HCT116 (cell line): Measurements from ENCODE around the gene MOB3C. TPM values are rescaled to one million over a fixed set of nuclear protein-coding genes. Genes with fewer than 3 reads are reported as not detected.
A peak's percentile ranks its signal among the peaks of the same experiment; 100 is the strongest.

ENCODE experiments used
- ATAC-seq: fragments of 200-7000 bp; cut with Tn5 transposase; 2 replicates; pipeline ENCODE4 v1.9.1; 2020; ENCODE audit warnings: mild to moderate bottlenecking, moderate library complexity
- BruUV-seq: library from RNA; stranded (reverse); fragments of 400-500 nt; replicated peaks from 2 replicates; lab custom pipeline; 2021; lab: Mats Ljungman, UMichigan
- CTCF ChIA-PET: fragments of 300-600 bp; sonication (Branson Sonifier 250); formaldehyde crosslinking; loops from one replicate; lab custom pipeline; 2021; ENCODE audit warnings: antibody characterized with exemption; lab: Charles Lee
- POLR2A ChIA-PET: fragments of 300-600, 350-600 bp; sonication (Branson Sonifier 250); formaldehyde crosslinking; loops from one replicate; lab custom pipeline; 2021; ENCODE audit warnings: antibody characterized with exemption; lab: Charles Lee
- RAD21 ChIA-PET, 2 experiments: fragments of 300-600 bp; sonication (Branson Sonifier 250); formaldehyde crosslinking; loops; one replicate each; lab custom pipeline; 2023; ENCODE audit warnings: low total read pairs in 2 of 2; ENCODE audit not compliant: uncharacterized antibody in 2 of 2, unreplicated experiment in 2 of 2, low non-redundant PET in 1 of 2; lab: Charles Lee
- DNase-seq: peaks from one replicate; pipeline ENCODE4 v3.0.0-alpha.2; 2010; ENCODE audit warnings: low read depth, low spot score
- H2AFZ ChIP-seq: fragments of 200-600 bp; shearing (Covaris generic), sonication (generic); 2 replicates; pipeline ENCODE4 v1.6.1; 2017; ENCODE audit warnings: low read depth, mixed run types, mixed read lengths, antibody characterized with exemption, low read length; ENCODE audit not compliant: poor library complexity, severe bottlenecking
- H3K27ac ChIP-seq: 2 replicates; pipeline ENCODE4 v1.5.1; 2012; ENCODE audit warnings: low read depth, low read length
- H3K27me3 ChIP-seq: fragments of 200-600 bp; sonication (generic); 2 replicates; pipeline ENCODE4 v1.6.1; 2016; ENCODE audit warnings: mixed run types, low read length, mixed read lengths; ENCODE audit not compliant: insufficient read depth
- H3K36me3 ChIP-seq, 2 experiments: fragments of 200-500 bp in 1 of 2; fragments of 200-600 bp in 1 of 2; sonication (Bioruptor generic) in 1 of 2; sonication (generic) in 1 of 2; 2 replicates each; pipeline versions ENCODE4 v1.5.1 to v1.6.1; 2014 to 2016; ENCODE audit warnings: low read length in 2 of 2, inconsistent platforms in 1 of 2, mixed read lengths in 1 of 2, mixed run types in 1 of 2; ENCODE audit not compliant: insufficient read depth in 2 of 2, control insufficient read depth in 1 of 2
- H3K4me1 ChIP-seq, 2 experiments: fragments of 200-600 bp in 1 of 2; sonication (generic) in 1 of 2; 2 replicates each; pipeline versions ENCODE4 v1.5.1 to v1.6.1; 2012 to 2017; ENCODE audit warnings: low read length in 2 of 2, inconsistent platforms in 1 of 2, mild to moderate bottlenecking in 1 of 2, mixed read lengths in 1 of 2, mixed run types in 1 of 2, moderate library complexity in 1 of 2; ENCODE audit not compliant: insufficient read depth in 2 of 2, control insufficient read depth in 1 of 2
- H3K4me2 ChIP-seq: fragments of 200-600 bp; sonication (generic); 2 replicates; pipeline ENCODE4 v1.6.1; 2017; ENCODE audit warnings: mixed run types, low read length, mixed read lengths
- H3K4me3 ChIP-seq, 2 experiments: fragments of 200-600 bp in 1 of 2; sonication (generic) in 1 of 2; replicated peaks in 1 of 2; 2 replicates each; pipeline ENCODE4 v1.5.1; 2011 to 2016; ENCODE audit warnings: low read length in 2 of 2, control low read depth in 1 of 2, low read depth in 1 of 2, mild to moderate bottlenecking in 1 of 2, mixed read lengths in 1 of 2, mixed run types in 1 of 2
- H3K79me2 ChIP-seq: fragments of 200-600 bp; sonication (generic); 2 replicates; pipeline ENCODE4 v1.6.1; 2017; ENCODE audit warnings: mild to moderate bottlenecking, mixed run types, low read length, moderate library complexity, mixed read lengths; ENCODE audit not compliant: insufficient read depth
- H3K9ac ChIP-seq: fragments of 200-600 bp; sonication (generic); 2 replicates; pipeline ENCODE4 v1.6.1; 2016; ENCODE audit warnings: low read length, mixed read lengths
- H3K9me2 ChIP-seq: fragments of 200-600 bp; sonication (generic), shearing (Covaris generic); 2 replicates; pipeline ENCODE4 v1.6.1; 2017; ENCODE audit warnings: mixed run types, mild to moderate bottlenecking, moderate library complexity; ENCODE audit not compliant: insufficient read depth
- H3K9me3 ChIP-seq, 2 experiments: fragments of 200-500 bp in 1 of 2; fragments of 200-600 bp in 1 of 2; sonication (Bioruptor generic) in 1 of 2; sonication (generic) in 1 of 2; 2 replicates each; pipeline ENCODE4 v1.6.1; 2014 to 2017; ENCODE audit warnings: low read length in 2 of 2, mixed read lengths in 2 of 2, inconsistent platforms in 1 of 2, low read depth in 1 of 2, mild to moderate bottlenecking in 1 of 2, mixed run types in 1 of 2, moderate library complexity in 1 of 2; ENCODE audit not compliant: control insufficient read depth in 1 of 2, insufficient read depth in 1 of 2
- H4K20me1 ChIP-seq: fragments of 200-600 bp; sonication (generic), shearing (Covaris generic); 2 replicates; pipeline ENCODE4 v1.6.1; 2017; ENCODE audit warnings: mixed run types, mild to moderate bottlenecking, moderate library complexity; ENCODE audit not compliant: insufficient read depth
- ATF3 ChIP-seq: IDR thresholded peaks from 2 replicates; pipeline ENCODE4 v1.6.1; 2012
- EGR1 ChIP-seq: IDR thresholded peaks from 2 replicates; pipeline ENCODE4 v1.6.1; 2012; ENCODE audit warnings: low read depth
- EZH2 ChIP-seq: fragments of 200-600 bp; sonication (generic); IDR thresholded peaks from 2 replicates; pipeline ENCODE4 v1.6.1; 2017; ENCODE audit warnings: antibody characterized with exemption, mixed run types
- FOSL1 ChIP-seq: IDR thresholded peaks from 2 replicates; pipeline ENCODE4 v1.6.1; 2012; ENCODE audit warnings: low read depth
- JUND ChIP-seq: IDR thresholded peaks from 2 replicates; pipeline ENCODE4 v1.6.1; 2012
- REST ChIP-seq: IDR thresholded peaks from 2 replicates; pipeline ENCODE4 v1.6.1; 2012; ENCODE audit warnings: low read depth
- SP1 ChIP-seq: IDR thresholded peaks from 2 replicates; pipeline ENCODE4 v1.6.1; 2012; ENCODE audit warnings: low read depth
- TCF7L2 ChIP-seq: IDR thresholded peaks from 2 replicates; pipeline ENCODE4 v1.7.0; 2011; ENCODE audit warnings: borderline replicate concordance, inconsistent platforms; ENCODE audit not compliant: insufficient read depth, insufficient read length; ENCODE audit errors: extremely low read depth
- YY1 ChIP-seq: IDR thresholded peaks from 2 replicates; pipeline ENCODE4 v1.6.1; 2011; ENCODE audit warnings: low read length, low read depth, moderate library complexity, mild to moderate bottlenecking; ENCODE audit not compliant: insufficient replicate concordance; ENCODE audit errors: extremely low read depth
- ZFX ChIP-seq: fragments of 450-650 bp; IDR thresholded peaks from 2 replicates; pipeline ENCODE4 v1.6.1; 2017
- ZNF274 ChIP-seq: fragments of 200-500 bp; sonication (Bioruptor generic); IDR thresholded peaks from 2 replicates; pipeline ENCODE4 v1.6.1; 2014; ENCODE audit warnings: mild to moderate bottlenecking, low read depth, low read length, inconsistent platforms
- intact Hi-C: fragments of 100-400 bp; cut with micrococcal nuclease; formaldehyde crosslinking; loops from 2 replicates; pipeline ENCODE4 v1.10.0; 2022
- total RNA-seq: library from RNA; stranded (reverse); gene quantifications from one replicate; pipeline ENCODE4 v1.2.1, GENCODE V29; 2021; ENCODE audit not compliant: unreplicated experiment

The MOB3C gene
- total RNA-seq, 1 experiment from 2014 or later = 5.5 TPM

DNA sequence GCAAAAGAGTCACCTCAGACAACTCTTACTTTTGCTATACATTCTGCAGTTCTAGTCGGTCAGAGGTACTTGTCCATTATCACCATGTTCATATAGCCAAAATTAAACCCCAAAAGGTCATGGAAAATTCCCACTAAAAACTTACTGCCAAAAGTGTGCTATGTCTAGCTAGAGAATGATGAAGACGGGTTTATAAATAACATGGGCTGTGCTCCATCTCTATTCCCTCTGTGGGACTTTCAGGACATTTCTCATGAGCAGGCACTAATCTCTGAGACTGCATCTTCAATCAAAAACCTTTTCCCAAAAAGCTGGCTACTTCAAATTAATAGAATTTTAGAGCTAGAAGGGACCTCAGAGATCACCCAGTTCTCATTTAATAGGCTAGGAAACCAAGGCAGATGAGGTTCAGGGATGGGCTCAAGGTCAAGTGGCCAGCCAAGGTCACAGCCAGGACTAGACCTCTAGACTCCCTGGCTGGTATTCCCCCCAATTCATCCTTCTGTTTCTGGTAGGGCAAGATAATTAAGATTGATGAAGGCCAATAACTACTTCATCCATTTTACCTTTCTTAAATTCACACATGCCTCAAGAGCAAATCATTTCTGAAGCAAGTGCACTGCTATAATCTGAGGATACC lies 21.0 kb upstream of the MOB3C start (continued):
- TF ChIP-seq REST (no peak), SP1 (no peak), TCF7L2 (no peak)

DNA sequence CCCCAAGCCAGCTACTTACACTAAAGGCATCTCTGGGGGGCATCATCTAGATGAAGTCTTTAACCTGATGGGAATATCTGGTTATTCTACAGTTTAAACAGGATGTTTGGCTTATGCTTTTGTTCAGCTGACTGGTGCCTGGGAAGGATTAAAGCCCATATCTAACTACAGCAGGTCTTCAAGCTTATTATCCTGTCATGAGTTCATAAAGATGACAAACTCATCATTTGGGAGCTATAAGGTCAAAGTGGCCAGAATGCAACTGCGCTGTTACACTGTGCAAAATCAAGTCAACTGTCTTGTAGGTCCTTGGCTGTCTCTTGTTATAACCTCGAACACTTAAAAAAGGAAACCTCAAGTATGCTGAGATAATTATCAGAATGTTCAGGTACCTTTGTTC lies 18.6 kb upstream of the MOB3C start:
- TF ChIP-seq ZNF274 (no peak), YY1 (no peak), EGR1 (no peak), ZFX (no peak), FOSL1 (no peak), JUND (no peak), REST (no peak), ATF3 (no peak), EZH2 (no peak)
- Histone ChIP-seq H3K9ac (no peak overlapping the region), H3K27ac (no peak overlapping the region), H3K4me2 (no peak overlapping the region), H3K9me3 (no peaks in the 10 kb centered on the region), H3K4me1 (no peaks in the 10 kb centered on the region), H3K79me2 (no peaks in the 10 kb centered on the region), H3K4me3 (no peak overlapping the region), H2AFZ (no peak overlapping the region), H4K20me1 (no peaks in the 10 kb centered on the region; the same call in 1 of the 2 replicates), H3K27me3 (no peaks in the 10 kb centered on the region), H3K36me3 (peaks cover 4 to 15% of the 10 kb centered on the region in 2 experiments; a peak in 2 of 4 replicates), H3K9me2 (no peaks in the 10 kb centered on the region)
- no peak for DNase-seq
- RAD21 ChIA-PET = no interaction called here
- intact Hi-C loops = no loop called here
- POLR2A ChIA-PET = no interaction called here
- CTCF ChIA-PET = interaction anchor here (1.4 kb wide), 1 partner anchor 11 kb away, joined by 5 read pairs; no protein-coding TSS in a partner anchor
- no peak for ATAC-seq
- TSS peak; percentile 55 for BruUV-seq
